Motor neuron (in vitro differentiated cells): ENCODE results near the gene SRPRB. TPM values are rescaled to one million over a fixed set of nuclear protein-coding genes. Genes with fewer than 3 reads are reported as not detected.

Experiments used
- ATAC-seq, 8 experiments: fragments of 200-7000 bp; cut with Tn5 transposase; replicated peaks in 6 of 8; 2 replicates each; pipeline ENCODE4 v1.8.0; 2021; ENCODE audit warnings: mild to moderate bottlenecking in 8 of 8, moderate library complexity in 8 of 8
- H3K27ac ChIP-seq, 2 donors: fragments of 250-450 bp; sonication (Bioruptor Pico); 2 replicates each; pipeline ENCODE4 v1.9.0; 2021; ENCODE audit warnings: antibody characterized with exemption in 2 of 2, mild to moderate bottlenecking in 2 of 2, moderate library complexity in 1 of 2
- H3K4me1 ChIP-seq, 2 donors: fragments of 250-450 bp; sonication (Bioruptor Pico); replicated peaks in 1 of 2; 2 replicates each; pipeline ENCODE4 v1.6.1; 2021; ENCODE audit warnings: antibody characterized with exemption in 2 of 2, mild to moderate bottlenecking in 2 of 2, moderate library complexity in 1 of 2
- H3K4me3 ChIP-seq, 5 donors: fragments of 250-450 bp; sonication (Bioruptor Pico); 2 replicates each; pipeline ENCODE4 v1.9.0; 2021; ENCODE audit warnings: antibody characterized with exemption in 5 of 5, mild to moderate bottlenecking in 5 of 5, moderate library complexity in 4 of 5
- WGBS, 10 experiments: fragments of 450-650 bp; shearing (Covaris generic); methylation state at CpG; one replicate each; pipeline ENCODE4 v1.0.0; 2022; 5-methylcytosine and 5-hydroxymethylcytosine counted together
- in situ Hi-C, 9 experiments: fragments of 400-800 bp; cut with MboI; loops; one replicate each; pipeline ENCODE4 v1.15.0; 2021; ENCODE audit warnings: low sequenced_read_pairs in 9 of 9, low pct_unique_long_range_greater_than_20kb in 2 of 9; ENCODE audit not compliant: unreplicated experiment in 9 of 9
- total RNA-seq, 8 experiments: library from RNA; unstranded; fragments of 300-600 nt; gene quantifications; 2 replicates each; pipeline versions ENCODE4 v1.2.3 to v1.2.4, GENCODE V29; 2022

SRPRB gene
- total RNA-seq, 8 experiments from 2014 or later = 39.2 to 150 (median 62.6) TPM

- WGBS, 10 experiments = 100% methylated on average over 2 of the region's 32 CpGs; no CpG with 5 or more reads in 9 of the 10 experiments
- H3K4me1 ChIP-seq = no peaks in the 10 kb centered on the region
- H3K27ac ChIP-seq = no peak overlapping the region
- in situ Hi-C loops = no loop called here
- no peak overlapping the region for H3K4me3 ChIP-seq
- no peak for ATAC-seq
Measured at GRCh38 chr3:133783762-133784161, 21.9 kb upstream of the SRPRB start.

GRCh38 chr3:133788024-133788423 lies 17.6 kb upstream of the SRPRB start:
- in situ Hi-C loops = no loop called here
- H3K27ac ChIP-seq = no peak overlapping the region
- no peak overlapping the region for H3K4me3 ChIP-seq
- ATAC-seq = peak in 2 of 8 experiments; percentile 95 to 96
- 0 to 100% (median 51%) methylated on average over 1 to 2 of the region's 2 CpGs; no CpG with 5 or more reads in 3 of the 10 experiments for WGBS, 10 experiments
- H3K4me1 ChIP-seq = no peaks in the 10 kb centered on the region

GRCh38 chr3:133792171-133792763 lies 13.3 kb upstream of the SRPRB start:
- Histone ChIP-seq H3K4me1 (no peaks in the 10 kb centered on the region), H3K27ac (no peak overlapping the region), H3K4me3 (no peak overlapping the region)
- in situ Hi-C loops = no loop called here
- no peak for ATAC-seq
- 21 to 52% (median 38%) methylated on average over 3 to 8 of the region's 9 CpGs for WGBS, 10 experiments

- ATAC-seq = peak in 3 of 8 experiments; percentile 25 to 56 (median 50)
- 3 to 90% (median 61%) methylated on average over 2 to 3 of the region's 3 CpGs for WGBS, 10 experiments
- in situ Hi-C loops = no loop called here
- Histone ChIP-seq H3K27ac (no peak overlapping the region), H3K4me3 (no peak overlapping the region), H3K4me1 (no peaks in the 10 kb centered on the region)
Measured at GRCh38 chr3:133797396-133798105, 8.1 kb upstream of the SRPRB start.

- WGBS, 10 experiments = 43 to 79% (median 71%) methylated on average over 1 to 7 of the region's 7 CpGs; no CpG with 5 or more reads in 3 of the 10 experiments
- Histone ChIP-seq H3K27ac (no peak overlapping the region), H3K4me1 (no peaks in the 10 kb centered on the region), H3K4me3 (no peak overlapping the region)
- in situ Hi-C loops = loop anchor here in 3 of 9 experiments (10.0 to 25.0 kb wide), 2 partner anchors 112 to 135 kb away; partner anchors contain the start of gene TOPBP1 (in 1 of the 3)
- ATAC-seq = peak in 7 of 8 experiments; percentile 37 to 98 (median 88)
Measured at GRCh38 chr3:133799794-133800585, 5.6 kb upstream of the SRPRB start.

- in situ Hi-C loops = loop anchor here in 3 of 9 experiments (10.0 to 25.0 kb wide), 2 partner anchors 109 to 139 kb away; partner anchors contain the start of gene TOPBP1 (in 1 of the 3)
- no peak overlapping the region for H3K27ac ChIP-seq
- H3K4me1 ChIP-seq = peaks cover 0 to 7% of the 10 kb centered on the region in 2 donors
- ATAC-seq = no peak
- WGBS, 10 experiments = 30 to 100% (median 81%) methylated on average over 1 to 4 of the region's 5 CpGs; no CpG with 5 or more reads in 2 of the 10 experiments
- no peak overlapping the region for H3K4me3 ChIP-seq
Measured at GRCh38 chr3:133803469-133803868, 2.1 kb upstream of the SRPRB start.

- in situ Hi-C loops = loop anchor here in 3 of 9 experiments (10.0 to 25.0 kb wide), 2 partner anchors 107 to 140 kb away; partner anchors contain the start of gene TOPBP1 (in 1 of the 3)
- 13 to 100% (median 65%) methylated on average over 1 to 4 of the region's 4 CpGs; no CpG with 5 or more reads in 2 of the 10 experiments for WGBS, 10 experiments
- peaks cover 0 to 7% of the 10 kb centered on the region in 2 donors for H3K4me1 ChIP-seq
- H3K27ac ChIP-seq = no peak overlapping the region
- H3K4me3 ChIP-seq = peak overlapping the region in 2 of 5 donors; percentile 70 to 94
- no peak for ATAC-seq
Measured at GRCh38 chr3:133804896-133805295, 719 bp upstream of the SRPRB start.

- H3K4me3 ChIP-seq = peak overlapping the region; percentile 70 to 94 (median 83)
- ATAC-seq = peak in 2 of 8 experiments; percentile 12 to 17
- 0 to 100% (median 11%) methylated on average over 1 to 14 of the region's 15 CpGs; no CpG with 5 or more reads in 2 of the 10 experiments for WGBS, 10 experiments
- no peak overlapping the region for H3K27ac ChIP-seq
- in situ Hi-C loops = loop anchor here in 3 of 9 experiments (10.0 to 25.0 kb wide), 2 partner anchors 107 to 141 kb away; partner anchors contain the start of gene TOPBP1 (in 1 of the 3)
- peaks cover 0 to 7% of the 10 kb centered on the region in 2 donors for H3K4me1 ChIP-seq
Measured at GRCh38 chr3:133805384-133805701, 272 bp upstream of the SRPRB start.

GRCh38 chr3:133812872-133813271 lies 7.3 kb downstream of the SRPRB start:
- H3K4me1 ChIP-seq = no peaks in the 10 kb centered on the region
- in situ Hi-C loops = loop anchor here in 2 of 9 experiments (25.0 kb wide), 1 partner anchor 99 kb away; no protein-coding TSS in a partner anchor
- no peak overlapping the region for H3K4me3 ChIP-seq
- H3K27ac ChIP-seq = no peak overlapping the region
- WGBS, 10 experiments = 17 to 100% (median 100%) methylated on average over 1 of the region's 1 CpG; no CpG with 5 or more reads in 5 of the 10 experiments
- ATAC-seq = no peak

GRCh38 chr3:133815386-133815785 lies 9.8 kb downstream of the SRPRB start:
- in situ Hi-C loops = loop anchor here in 2 of 9 experiments (25.0 kb wide), 1 partner anchor 97 kb away; no protein-coding TSS in a partner anchor
- no peak overlapping the region for H3K4me3 ChIP-seq
- no peaks in the 10 kb centered on the region for H3K4me1 ChIP-seq
- ATAC-seq = no peak
- no peak overlapping the region for H3K27ac ChIP-seq
- 40 to 100% (median 80%) methylated on average over 1 to 2 of the region's 2 CpGs; no CpG with 5 or more reads in 3 of the 10 experiments for WGBS, 10 experiments

GRCh38 chr3:133820129-133820528 lies 14.5 kb downstream of the SRPRB start:
- no peak overlapping the region for H3K27ac ChIP-seq
- no peak overlapping the region for H3K4me3 ChIP-seq
- no peak for ATAC-seq
- no peaks in the 10 kb centered on the region for H3K4me1 ChIP-seq
- in situ Hi-C loops = loop anchor here in 3 of 9 experiments (5.0 to 25.0 kb wide), 2 partner anchors 92 to 107 kb away; no protein-coding TSS in a partner anchor
- 87 to 100% (median 96%) methylated on average over 1 to 4 of the region's 4 CpGs; no CpG with 5 or more reads in 4 of the 10 experiments for whole genome bisulfite sequencing, 10 experiments

- no peak for ATAC-seq
- in situ Hi-C loops = loop anchor here in 3 of 9 experiments (5.0 to 25.0 kb wide), 2 partner anchors 91 to 106 kb away; no protein-coding TSS in a partner anchor
- no peak overlapping the region for H3K27ac ChIP-seq
- 69 to 86% (median 83%) methylated on average over 1 to 3 of the region's 3 CpGs; no CpG with 5 or more reads in 5 of the 10 experiments for WGBS, 10 experiments
- no peak overlapping the region for H3K4me3 ChIP-seq
- no peaks in the 10 kb centered on the region for H3K4me1 ChIP-seq
Measured at GRCh38 chr3:133820889-133821675, 15.5 kb downstream of the SRPRB start.
